ENCODE measurements around the gene BLM.
A peak's percentile ranks its signal among the peaks of the same experiment; 100 is the strongest.

Gene BLM

DNA sequence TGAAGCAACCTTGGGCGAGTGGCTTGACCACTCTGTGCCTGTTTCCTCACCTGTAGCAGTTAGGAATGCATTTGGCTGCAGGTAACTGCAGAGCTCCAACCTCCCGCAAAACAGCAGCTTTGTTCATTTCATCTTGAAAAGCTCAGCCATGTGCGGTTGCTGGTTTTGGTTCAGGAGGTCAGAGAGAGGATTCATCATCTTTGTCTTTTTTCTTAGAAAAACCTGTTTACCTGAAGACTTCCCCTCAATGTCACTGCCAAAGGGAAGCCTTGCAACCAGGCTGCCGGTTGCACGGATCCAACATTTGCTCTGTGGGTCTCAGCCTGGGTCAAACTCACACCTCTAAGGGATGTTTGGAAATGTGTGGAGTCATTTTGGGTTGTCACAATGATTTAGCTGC is 134.8 kb downstream of the BLM start:
- Mint-ChIP-seq H3K27me3 (no peaks in the 10 kb centered on the region), H3K36me3 (peaks cover 26% of the 10 kb centered on the region), H3K9me3 (peaks cover 6% of the 10 kb centered on the region), H3K4me1 (peaks cover 72% of the 10 kb centered on the region), H3K27ac (peak overlapping the region; percentile 95), H3K4me3 (peak overlapping the region; percentile 58)
- CTCF ChIA-PET: interaction anchor here (1.1 to 1.5 kb wide), 4 partner anchors 12 to 204 kb away, joined by 3 to 5 read pairs (median 4); no protein-coding TSS in a partner anchor
- DNase-seq: peak; percentile 65

DNA sequence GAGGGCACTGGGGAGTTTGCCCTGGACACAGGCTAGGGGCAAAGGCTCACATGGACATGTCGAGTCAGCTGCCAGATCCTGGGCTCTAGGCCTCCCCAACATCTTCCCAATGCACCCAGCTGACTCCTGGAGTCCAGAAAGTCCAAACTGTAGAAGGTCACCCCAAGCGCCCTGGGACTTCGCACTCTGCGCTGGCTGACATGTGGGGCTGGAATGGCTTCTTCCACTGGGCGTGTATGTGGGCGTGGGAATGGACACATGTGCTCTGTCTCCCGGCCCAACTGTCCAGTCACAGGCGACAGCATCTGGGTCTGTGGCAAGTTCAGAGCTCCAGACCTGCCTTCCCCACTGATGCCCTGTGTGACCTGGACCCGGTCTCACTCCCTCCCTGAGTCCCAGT is 138.0 kb downstream of the BLM start:
- Mint-ChIP-seq H3K27ac (peak overlapping the region; percentile 63), H3K36me3 (peaks cover 18% of the 10 kb centered on the region), H3K4me3 (no peak overlapping the region), H3K27me3 (no peaks in the 10 kb centered on the region), H3K4me1 (peaks cover 86% of the 10 kb centered on the region), H3K9me3 (peaks cover 6% of the 10 kb centered on the region)
- CTCF ChIA-PET: no interaction called here
- no peak for DNase-seq

DNA sequence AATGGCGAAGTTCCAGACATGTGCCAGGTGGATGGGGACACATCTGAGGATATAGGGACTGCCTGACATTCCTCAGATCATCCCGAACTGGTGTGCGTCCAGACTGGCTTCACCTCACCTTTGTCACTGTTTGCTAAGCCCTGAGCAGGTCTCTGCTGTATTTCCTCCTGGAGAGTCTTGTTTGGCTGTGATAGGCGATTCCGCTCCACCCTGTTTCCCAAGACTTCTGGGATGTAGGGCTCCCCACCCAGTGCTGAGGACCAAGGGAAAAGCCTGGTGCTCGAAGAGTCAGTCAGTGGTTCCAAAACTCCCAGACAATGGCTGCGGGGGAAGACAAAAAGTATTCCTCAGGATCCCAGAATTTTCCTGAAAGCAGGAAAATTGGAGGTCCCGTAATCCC is 140.2 kb downstream of the BLM start:
- Mint-ChIP-seq H3K36me3 (peaks cover 6% of the 10 kb centered on the region), H3K9me3 (no peaks in the 10 kb centered on the region), H3K27ac (peak overlapping the region; percentile 42), H3K4me3 (no peak overlapping the region), H3K4me1 (peaks cover 73% of the 10 kb centered on the region), H3K27me3 (no peaks in the 10 kb centered on the region)
- CTCF ChIA-PET: no interaction called here
- no peak for DNase-seq

DNA sequence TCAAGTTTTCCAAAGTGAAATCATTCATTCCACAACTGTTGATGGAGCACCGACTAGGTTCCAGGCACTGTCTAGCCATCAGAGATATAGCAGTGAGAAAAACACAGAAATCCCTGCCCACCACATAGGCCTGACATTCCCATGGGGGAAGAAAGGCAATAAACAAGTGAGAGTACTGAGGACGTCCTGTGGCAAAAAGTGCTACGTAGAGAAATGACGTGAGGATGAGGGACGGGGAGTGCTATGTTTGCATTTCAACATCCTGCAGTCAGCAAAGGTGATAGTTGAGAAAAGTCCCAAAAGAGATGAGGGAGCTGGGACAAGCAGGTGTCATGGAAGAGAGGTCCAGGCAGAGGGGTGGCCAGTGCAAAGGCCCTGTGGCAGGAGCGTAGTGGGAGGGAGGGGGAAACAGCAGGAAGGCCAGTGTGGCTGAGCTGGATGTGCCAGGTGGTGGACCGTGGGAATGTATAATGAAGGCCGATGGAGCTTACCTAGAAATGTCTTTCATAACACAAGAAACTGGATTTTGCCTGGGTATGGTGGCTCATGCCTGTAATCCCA is 140.8 kb downstream of the BLM start:
- peak overlapping the region; percentile 43 for H3K27ac Mint-ChIP-seq
- peaks cover 68% of the 10 kb centered on the region for H3K4me1 Mint-ChIP-seq

DNA sequence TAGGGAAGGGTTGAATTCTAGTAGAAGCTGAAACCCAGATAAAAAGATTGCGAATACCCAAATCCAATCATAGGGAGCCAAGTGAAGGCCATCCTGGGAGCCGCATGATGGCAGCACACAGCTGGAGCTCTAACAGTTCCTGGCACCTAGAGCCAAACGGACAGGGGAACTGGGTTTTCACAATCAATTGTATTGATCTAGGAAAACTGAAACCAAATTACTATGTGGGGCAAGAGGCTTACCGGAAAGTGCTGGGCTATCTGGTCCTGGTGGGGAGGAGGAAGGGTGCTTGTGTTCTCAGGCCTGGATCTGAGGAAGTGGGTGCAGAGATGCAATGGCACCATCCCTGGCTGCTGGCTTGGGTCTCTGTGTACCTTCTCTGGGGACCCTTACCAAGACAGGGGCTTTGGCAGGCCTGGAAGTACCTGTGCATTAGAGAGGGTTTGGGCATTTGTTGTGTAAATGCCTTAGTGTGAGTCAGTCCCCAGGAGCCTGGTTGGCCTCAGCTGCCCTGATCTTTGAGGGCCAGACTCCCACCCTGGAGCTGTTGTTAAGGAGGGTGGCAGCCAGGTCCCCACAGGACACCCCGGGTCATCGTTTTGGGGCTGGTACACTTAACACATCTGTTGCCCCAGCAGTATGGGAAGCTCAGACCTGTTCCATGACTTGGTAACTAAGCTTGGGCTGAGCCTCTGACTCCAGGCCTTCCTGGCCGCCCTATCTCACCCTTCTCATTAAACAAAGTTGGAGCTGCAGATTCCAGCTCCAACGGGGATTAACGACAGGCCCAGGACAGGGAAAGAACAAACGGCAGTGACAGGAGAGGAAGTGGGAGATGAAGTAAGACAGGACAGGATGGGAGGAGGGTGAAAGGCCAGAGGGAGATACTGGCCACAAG is 142.3 kb downstream of the BLM start:
- H3K4me3 Mint-ChIP-seq: no peak overlapping the region
- peaks cover 2% of the 10 kb centered on the region for H3K36me3 Mint-ChIP-seq
- no peaks in the 10 kb centered on the region for H3K27me3 Mint-ChIP-seq
- CTCF ChIA-PET: interaction anchor here (0.6 to 1.3 kb wide), 3 partner anchors 13 to 218 kb away, joined by 3 read pairs; no protein-coding TSS in a partner anchor
- DNase-seq: no peak
- H3K27ac Mint-ChIP-seq: no peak overlapping the region
- H3K9me3 Mint-ChIP-seq: no peaks in the 10 kb centered on the region
- peaks cover 65% of the 10 kb centered on the region for H3K4me1 Mint-ChIP-seq

More for the DNA sequence above, 140.8 kb downstream of the BLM start:
- CTCF ChIA-PET: no interaction called here
- Mint-ChIP-seq H3K9me3 (no peaks in the 10 kb centered on the region), H3K27me3 (no peaks in the 10 kb centered on the region), H3K36me3 (peaks cover 5% of the 10 kb centered on the region), H3K4me3 (no peak overlapping the region)
- DNase-seq: no peak

DNA sequence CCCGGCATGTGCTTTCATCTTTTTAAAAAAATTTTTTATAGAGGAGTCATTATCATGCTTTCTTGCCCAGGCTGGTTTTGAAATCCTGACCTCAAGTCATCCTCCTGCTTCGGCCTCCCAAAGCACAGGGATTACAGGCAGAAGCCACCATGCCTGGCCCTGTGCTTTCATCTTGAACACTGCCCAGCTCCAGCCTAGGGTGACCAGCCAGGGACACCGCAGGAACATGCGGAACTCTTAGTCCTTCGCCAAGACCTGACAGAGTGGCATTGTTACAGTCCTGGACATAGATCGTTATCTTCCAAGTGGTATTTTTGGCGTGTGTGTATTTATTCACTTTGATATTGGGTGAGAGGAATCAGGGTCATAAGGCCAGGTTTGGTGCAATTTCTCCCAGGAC is 143.3 kb downstream of the BLM start:
- Mint-ChIP-seq H3K36me3 (no peaks in the 10 kb centered on the region), H3K27ac (peak overlapping the region; percentile 58), H3K9me3 (no peaks in the 10 kb centered on the region), H3K4me1 (peaks cover 55% of the 10 kb centered on the region), H3K27me3 (no peaks in the 10 kb centered on the region), H3K4me3 (no peak overlapping the region)
- no peak for DNase-seq
- CTCF ChIA-PET: interaction anchor here (0.6 to 1.3 kb wide), 2 partner anchors 52 to 219 kb away, joined by 3 read pairs; no protein-coding TSS in a partner anchor

DNA sequence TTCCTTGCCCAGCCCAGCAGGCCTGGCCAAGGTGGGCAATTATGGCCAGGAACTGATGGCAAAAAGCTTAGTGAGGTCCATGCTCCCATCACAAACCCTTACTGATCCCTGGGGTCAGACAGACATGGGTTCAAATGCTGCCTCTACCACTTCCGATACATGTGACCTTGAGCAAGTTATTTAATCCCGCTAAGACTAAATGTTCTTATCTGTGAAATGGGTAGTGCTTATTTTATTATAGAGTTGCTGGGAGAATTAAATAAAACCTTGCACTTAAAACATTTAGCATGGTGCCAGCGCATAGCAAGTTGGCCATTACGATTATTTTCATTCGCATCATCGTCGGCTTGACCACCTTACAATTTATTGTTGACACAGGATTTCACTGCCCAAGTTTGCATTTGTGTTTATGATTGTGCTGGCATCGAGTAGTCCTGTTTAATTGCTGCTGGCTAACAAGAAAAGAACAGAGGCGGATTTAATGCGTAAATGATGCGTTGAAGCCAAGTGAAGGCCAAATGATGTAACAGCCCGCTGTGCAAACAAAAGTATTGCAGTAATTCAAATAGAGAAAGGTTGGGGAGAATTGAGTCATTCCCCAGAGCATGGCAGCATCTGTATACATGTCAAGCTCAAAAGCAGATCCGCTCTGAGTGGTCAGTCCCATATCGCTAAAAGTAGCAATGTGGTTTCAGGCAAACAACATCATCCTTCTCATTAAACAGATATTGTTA is 144.0 kb downstream of the BLM start:
- no peaks in the 10 kb centered on the region for H3K27me3 Mint-ChIP-seq
- CTCF ChIA-PET: interaction anchor here (1.3 kb wide), 1 partner anchor 53 kb away, joined by 3 read pairs; no protein-coding TSS in a partner anchor
- H3K9me3 Mint-ChIP-seq: no peaks in the 10 kb centered on the region
- DNase-seq: no peak
- peaks cover 49% of the 10 kb centered on the region for H3K4me1 Mint-ChIP-seq
- H3K4me3 Mint-ChIP-seq: no peak overlapping the region
- no peaks in the 10 kb centered on the region for H3K36me3 Mint-ChIP-seq
- no peak overlapping the region for H3K27ac Mint-ChIP-seq

DNA sequence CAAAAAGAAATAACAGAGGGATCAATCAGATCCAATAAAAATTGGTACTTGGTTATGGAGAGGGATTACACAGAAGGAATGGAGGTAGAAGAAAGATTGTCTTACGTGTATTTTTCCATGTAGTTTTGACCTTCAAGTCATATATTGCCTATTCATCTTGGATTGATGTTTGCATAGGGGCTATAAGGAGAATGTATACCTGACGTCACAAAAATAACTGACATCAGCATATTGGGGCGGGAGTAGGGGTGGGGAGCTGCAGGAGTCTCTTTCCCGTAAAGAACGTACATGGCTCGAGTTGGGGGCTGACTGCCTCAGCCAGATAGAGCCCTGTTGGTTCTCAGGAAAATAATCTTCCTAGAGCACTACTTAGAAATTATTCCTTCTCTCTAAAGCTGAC is 145.3 kb downstream of the BLM start:
- Mint-ChIP-seq H3K9me3 (no peaks in the 10 kb centered on the region), H3K4me3 (no peak overlapping the region), H3K4me1 (peaks cover 41% of the 10 kb centered on the region), H3K27ac (no peak overlapping the region), H3K36me3 (no peaks in the 10 kb centered on the region), H3K27me3 (no peaks in the 10 kb centered on the region)
- no peak for DNase-seq
- CTCF ChIA-PET: no interaction called here

DNA sequence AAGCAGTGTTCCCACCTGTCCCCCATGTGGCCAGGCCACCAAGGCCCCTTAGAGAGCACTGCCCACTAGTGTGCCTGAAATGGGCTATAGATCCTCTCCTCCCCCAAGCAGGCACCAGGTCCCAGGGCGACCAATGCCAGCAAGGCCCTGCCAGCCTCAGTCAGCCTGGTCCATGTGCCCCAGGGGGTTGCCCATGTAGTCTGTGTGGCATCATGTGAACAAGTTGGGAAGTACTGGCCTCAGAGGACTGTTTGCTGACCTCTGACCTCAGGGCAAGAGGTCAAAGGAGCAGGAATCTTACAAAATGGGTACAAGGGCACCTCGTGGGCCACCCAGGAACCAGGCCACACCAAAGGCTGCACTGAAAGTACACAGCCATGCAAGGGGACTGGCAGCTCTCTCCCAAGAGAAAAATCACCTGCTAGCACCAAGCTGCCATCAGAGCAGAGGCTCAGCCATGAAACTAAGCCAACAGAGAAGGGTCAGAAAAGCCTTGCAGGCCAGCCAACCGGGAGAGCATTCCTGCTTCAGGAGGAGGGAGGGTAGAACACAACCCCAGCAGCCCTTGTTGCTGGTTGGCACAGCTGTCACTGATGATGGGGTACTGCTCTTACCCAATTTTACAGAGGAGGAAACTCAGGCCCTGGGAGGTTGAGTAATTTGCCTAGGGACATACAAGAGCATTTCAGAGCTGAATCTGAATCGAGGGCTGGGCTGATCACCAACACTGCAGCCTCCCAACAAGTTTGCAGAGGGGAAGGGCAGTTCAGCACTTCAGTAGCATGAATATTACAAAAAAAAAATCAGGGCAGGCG is 146.0 kb downstream of the BLM start:
- no peak overlapping the region for H3K4me3 Mint-ChIP-seq
- CTCF ChIA-PET: no interaction called here
- no peaks in the 10 kb centered on the region for H3K9me3 Mint-ChIP-seq
- H3K36me3 Mint-ChIP-seq: no peaks in the 10 kb centered on the region
- no peak overlapping the region for H3K27ac Mint-ChIP-seq
- H3K27me3 Mint-ChIP-seq: no peaks in the 10 kb centered on the region
- no peak for DNase-seq
- peaks cover 39% of the 10 kb centered on the region for H3K4me1 Mint-ChIP-seq

DNA sequence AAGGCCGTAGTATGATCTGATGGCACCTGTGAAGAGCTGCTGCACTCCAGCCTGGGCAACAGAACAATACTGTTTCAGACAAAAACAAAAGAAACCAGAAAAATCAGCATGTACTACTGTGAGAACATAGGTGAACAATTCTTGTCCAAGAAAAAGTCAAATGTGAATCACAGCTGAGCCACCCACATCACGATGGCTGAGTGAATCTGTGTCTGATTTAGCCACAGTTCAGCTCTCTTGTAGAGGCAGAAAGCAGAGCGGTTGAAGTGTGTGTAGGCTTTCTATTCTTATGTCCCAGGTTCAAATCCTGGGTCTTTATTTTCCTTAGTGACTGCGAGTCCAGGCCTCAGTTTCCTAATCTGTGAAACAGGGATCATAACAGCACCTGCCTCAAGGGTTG is 146.8 kb downstream of the BLM start:
- no peaks in the 10 kb centered on the region for H3K9me3 Mint-ChIP-seq
- no peak overlapping the region for H3K4me3 Mint-ChIP-seq
- H3K27ac Mint-ChIP-seq: no peak overlapping the region
- CTCF ChIA-PET: no interaction called here
- no peak for DNase-seq
- H3K36me3 Mint-ChIP-seq: no peaks in the 10 kb centered on the region
- H3K4me1 Mint-ChIP-seq: peaks cover 46% of the 10 kb centered on the region
- no peaks in the 10 kb centered on the region for H3K27me3 Mint-ChIP-seq

DNA sequence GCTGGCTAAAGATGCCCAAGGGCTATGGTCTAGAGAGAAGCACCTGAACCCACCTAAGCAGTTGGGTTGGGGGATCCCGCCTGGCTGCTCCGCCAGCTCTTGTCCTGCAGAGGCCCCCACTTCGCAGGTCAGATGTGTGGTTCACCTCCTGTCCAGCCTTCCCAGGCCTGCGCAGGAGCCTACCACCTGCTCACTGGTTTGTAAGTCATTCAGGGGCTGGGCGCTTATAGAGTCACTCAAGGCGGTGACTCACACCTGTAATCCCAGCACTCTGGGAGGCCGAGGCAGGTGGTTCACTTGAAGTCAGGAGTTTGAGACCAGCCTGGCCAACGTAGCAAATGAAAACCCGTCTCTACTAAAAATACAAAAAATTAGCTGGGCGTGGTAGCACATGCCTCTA is 147.4 kb downstream of the BLM start:
- CTCF ChIA-PET: interaction anchor here (1.1 kb wide), 1 partner anchor 69 kb away, joined by 3 read pairs; no protein-coding TSS in a partner anchor
- H3K4me3 Mint-ChIP-seq: no peak overlapping the region

DNA sequence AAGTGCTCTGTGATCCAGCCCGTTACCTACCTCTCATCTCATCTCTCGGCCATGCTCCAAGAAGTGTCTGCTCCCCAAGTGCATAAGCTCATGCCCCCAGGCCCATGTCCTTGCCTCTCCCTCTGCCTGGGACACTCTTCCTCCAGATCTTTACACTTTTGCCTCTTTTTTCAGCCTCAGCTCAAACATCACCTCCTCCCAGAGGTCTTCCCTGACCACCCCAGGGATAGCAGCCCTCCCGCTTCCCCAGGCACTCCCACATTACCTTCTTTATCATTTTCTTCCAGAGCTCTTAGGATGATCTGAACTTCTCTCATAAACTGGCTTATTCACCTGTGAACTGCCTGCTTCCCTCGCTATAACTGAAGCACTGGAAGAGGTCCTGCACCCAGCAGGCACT is 148.6 kb downstream of the BLM start:
- H3K4me1 Mint-ChIP-seq: peaks cover 50% of the 10 kb centered on the region
- CTCF ChIA-PET: interaction anchor here (1.1 kb wide), 1 partner anchor 68 kb away, joined by 3 read pairs; no protein-coding TSS in a partner anchor
- H3K9me3 Mint-ChIP-seq: no peaks in the 10 kb centered on the region
- no peak for DNase-seq
- H3K4me3 Mint-ChIP-seq: no peak overlapping the region
- no peaks in the 10 kb centered on the region for H3K27me3 Mint-ChIP-seq
- H3K27ac Mint-ChIP-seq: no peak overlapping the region
- H3K36me3 Mint-ChIP-seq: peaks cover 1% of the 10 kb centered on the region

More for the DNA sequence above, 147.4 kb downstream of the BLM start:
- Mint-ChIP-seq H3K36me3 (no peaks in the 10 kb centered on the region), H3K27ac (no peak overlapping the region), H3K9me3 (no peaks in the 10 kb centered on the region), H3K4me1 (peaks cover 46% of the 10 kb centered on the region), H3K27me3 (no peaks in the 10 kb centered on the region)
- no peak for DNase-seq
